Measurements from ENCODE around the gene KIRREL3.

Gene KIRREL3

DNA sequence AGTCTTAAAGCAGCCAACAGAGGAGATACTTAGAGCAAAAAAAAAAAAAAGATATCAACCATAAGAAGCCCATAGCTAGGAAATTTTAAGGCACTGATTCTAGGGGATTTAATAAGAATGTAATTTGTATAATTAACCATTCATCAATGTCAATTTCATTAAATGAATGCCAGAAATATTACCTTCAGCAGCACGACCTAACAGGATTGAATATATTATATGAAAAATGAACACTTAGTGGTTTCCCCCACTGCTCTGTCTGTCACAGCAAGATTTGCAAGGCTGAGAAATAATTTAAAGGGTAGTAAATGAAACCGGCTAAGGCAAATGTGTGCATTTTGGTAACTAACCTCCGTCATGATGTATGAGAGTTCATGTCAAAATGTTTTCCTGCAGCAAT lies 319.9 kb downstream of the KIRREL3 start:
- no peak for DNase-seq (ENCODE audit: low read depth in 1 of 2, low spot score in 1 of 2)

DNA sequence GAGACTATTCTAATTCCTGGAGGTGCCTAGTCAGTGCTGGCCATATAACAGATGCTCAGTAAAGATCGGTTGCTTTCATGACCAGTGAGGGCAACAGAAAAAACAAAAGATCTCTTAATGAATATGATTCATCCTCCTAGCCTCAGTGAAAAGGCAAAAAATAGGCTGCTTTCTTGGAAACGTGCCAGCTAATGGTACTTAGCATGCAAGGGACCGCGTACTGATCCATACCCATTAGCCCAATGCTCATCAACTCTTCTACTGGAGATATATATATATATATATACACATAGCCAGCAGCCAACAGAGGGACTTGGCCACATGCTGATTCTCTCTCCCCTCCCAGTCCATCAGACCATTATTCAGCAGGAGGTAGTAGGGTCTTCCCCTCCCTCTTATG lies 320.4 kb downstream of the KIRREL3 start:
- DNase-seq (ENCODE audit: low read depth in 1 of 2, low spot score in 1 of 2): no peak

DNA sequence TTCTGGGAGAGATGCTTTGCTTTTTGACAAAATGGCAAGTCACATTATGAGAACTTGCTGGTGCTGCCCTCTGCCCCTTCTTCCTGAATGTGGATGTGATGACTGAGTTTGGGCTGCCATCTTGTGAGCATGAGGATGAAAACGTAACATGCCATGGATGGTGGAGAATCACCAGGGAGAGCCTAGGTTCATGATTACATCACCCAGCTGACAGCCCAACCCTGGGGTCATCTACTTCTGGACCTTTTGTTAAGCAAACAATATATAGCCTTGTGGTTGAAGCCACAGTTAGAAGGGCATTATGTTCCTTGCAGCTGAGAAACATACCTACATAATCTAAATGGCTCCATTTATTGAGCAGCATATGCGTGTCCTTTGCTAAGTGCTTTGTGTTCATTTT lies 321.5 kb downstream of the KIRREL3 start:
- no peak for DNase-seq (ENCODE audit: low read depth in 1 of 2, low spot score in 1 of 2)

DNA sequence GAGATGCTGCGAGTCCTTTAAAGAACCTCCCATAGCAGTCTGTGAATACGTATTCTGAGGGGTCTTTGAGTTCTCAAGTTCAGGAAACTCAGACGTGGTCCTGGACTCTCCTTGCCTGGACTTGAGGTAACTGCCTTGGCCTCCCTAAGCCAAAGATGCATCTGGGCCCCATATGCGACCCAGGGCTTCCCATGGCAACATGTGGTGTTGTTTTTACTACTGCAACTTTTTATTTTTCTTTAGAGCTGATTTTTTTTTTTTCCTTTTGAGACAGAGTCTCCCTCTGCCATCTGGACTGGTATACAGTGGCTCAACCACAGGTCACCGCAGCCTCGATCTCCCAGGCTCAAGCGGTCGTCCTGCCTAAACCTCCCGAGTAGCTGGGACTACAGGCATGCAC lies 324.0 kb downstream of the KIRREL3 start:
- DNase-seq (ENCODE audit: low read depth in 1 of 2, low spot score in 1 of 2): no peak

DNA sequence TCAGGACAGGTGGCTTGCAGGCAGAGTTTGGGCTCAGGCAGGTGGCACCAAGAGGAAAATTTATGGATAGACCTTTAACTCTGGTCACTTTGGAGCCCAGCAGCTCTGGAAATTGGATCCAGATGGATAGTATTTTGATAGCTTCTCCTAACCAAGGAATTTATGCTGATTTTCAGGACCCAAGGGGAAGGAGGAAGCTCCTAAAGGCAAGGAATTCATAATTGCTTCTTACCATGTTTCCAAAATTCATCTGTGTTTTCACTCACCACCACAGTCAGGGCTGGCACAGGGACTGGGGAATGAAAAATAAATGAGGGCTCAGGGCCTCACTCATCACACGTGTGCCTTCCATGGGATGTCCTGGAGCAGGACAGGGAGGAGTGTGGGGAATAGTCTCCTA lies 327.3 kb downstream of the KIRREL3 start:
- DNase-seq (ENCODE audit: low read depth in 1 of 2, low spot score in 1 of 2): no peak

DNA sequence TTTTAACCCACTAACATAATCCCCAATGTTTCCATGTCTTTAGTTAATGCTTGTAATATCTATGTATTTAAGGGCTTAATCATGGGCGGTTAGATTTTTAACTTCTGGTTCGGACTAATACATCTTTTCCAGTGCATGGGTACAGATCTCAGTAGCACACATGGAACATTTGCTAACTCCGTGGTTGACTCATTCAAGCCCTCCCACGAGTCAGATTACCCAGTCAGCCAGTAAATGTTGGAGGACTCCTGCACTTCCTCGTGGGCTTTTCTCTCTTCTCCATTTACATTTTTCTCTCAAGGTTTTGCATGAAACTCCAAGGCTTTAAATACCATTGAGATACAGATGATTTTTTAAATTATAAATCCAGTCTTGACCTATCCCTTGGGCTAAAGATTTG lies 331.2 kb downstream of the KIRREL3 start:
- DNase-seq (ENCODE audit: low read depth in 1 of 2, low spot score in 1 of 2): no peak

DNA sequence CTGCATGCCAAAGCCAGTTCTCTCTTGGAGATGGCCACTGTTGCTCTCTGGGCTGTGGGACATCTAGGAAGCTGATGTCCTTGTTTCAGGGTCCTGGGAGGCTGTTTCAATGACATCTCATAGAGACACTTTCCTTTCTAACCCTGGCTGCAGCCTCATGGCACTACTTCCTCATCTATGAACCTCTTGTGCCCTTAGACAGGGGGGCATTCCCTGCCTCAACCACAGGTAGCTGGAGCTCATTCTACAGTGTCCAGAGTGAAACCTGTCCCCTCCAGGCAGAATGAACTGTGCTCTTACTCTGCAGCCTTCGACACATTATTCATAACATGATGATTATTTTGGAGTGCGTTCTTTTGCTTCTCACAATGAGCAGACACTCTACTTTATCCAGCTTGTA lies 335.9 kb downstream of the KIRREL3 start:
- no peak for DNase-seq (ENCODE audit: low read depth in 1 of 2, low spot score in 1 of 2)

DNA sequence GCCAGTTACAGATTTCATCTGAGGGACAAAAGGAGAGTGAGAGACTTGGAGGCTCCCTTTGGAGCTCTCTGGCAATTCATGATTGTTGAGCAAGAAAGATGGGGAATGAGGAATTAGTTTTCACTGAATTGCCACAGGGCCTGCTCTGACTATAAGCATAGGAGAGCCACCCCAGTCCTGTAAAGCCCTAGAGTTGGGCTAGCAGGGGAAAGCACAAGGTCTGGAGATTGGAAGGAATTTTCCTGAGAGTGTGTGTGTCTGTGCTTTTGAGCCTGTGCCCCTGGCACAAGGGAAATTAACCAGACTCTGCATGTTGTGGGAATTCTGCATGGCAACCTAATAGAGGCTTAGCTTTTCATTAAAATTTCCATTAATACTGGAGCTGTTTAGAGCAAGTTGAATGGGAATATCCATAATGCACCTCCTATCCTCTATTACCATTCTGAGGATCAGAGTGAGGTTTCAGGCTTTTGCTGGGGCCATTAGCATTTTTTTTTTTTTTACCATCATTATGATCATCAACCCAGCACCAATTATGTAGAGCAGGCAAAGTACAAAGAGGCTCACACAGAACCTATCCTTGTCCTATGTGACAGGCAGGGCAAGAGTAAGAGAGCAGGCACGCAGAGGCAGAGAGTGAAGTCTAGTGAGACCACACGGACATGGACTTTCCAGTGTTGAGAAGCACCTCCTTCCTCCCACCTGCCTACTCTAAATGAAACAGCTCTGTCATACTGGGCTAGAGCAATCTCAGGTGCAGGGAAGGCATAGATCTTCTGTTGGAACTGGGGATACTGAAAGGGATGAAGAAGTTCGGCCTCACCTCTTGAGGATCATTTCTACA lies 336.6 kb downstream of the KIRREL3 start:
- no peak for DNase-seq (ENCODE audit: low read depth in 1 of 2, low spot score in 1 of 2)

DNA sequence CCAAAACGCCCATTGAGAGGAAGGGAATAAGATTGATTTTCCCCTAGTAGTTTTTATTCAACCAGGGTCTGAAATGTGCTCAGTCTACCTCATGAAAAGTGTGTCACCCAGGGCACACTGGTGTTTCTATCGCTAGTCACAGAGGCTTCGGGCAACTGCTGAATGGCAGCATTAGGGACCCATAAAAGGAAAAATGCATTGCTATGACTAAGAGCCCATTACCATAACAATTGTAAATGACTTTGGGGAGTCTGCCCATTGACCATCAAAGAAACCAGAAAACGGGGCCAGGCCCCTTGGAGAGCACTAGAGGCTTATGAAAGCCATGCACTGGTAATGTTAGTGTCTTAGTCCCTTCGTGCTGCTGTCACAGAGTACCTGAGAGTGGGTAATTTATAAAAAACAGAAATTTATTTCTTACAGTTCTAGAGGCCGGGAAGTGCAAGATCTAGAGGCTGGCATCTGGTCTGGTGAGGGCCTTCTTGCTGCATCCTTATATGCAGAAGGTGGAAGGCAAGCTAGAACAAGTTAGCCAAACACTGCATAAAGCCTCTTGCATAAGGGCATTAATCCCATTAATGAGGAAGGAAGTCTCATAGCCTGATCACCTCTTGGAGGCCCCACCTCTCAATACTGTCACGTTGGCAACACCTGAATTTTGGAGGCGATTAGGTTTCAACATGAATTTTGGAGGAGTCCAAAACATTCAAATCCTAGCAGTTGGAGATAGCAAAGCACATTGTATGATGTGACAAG lies 338.4 kb downstream of the KIRREL3 start:
- DNase-seq (ENCODE audit: low read depth in 1 of 2, low spot score in 1 of 2): no peak

DNA sequence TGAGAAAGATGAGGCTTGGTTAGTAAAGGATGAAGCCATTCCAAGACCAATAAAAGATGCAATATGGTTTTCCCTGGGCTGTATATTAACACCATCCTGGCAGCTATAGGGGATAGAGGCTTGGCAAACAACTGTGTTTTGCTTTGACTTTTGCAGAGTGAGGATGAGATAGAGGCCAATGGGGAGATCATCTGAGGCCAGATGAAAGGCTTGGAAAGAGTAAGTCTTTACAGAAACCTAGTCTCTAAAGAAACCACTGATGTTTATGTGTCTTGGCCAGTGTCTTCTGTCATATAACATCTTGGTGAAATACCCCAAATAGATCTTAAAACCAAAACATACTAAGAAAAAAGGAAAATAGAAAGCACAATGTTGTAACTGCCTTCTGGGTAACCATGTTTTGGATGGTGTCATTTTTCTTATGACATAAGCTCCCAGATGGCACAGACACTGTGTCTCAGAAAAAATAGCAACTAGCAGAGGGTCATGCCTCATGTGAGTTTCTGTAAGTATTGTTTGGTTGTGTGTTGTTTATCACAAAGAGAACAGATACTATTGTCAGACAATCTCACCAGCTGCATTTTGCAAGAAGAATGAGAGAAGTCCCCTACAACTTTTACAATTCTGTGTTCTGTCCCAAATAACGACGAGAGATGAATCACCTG lies 339.7 kb downstream of the KIRREL3 start:
- no peak for DNase-seq (ENCODE audit: low read depth in 1 of 2, low spot score in 1 of 2)

DNA sequence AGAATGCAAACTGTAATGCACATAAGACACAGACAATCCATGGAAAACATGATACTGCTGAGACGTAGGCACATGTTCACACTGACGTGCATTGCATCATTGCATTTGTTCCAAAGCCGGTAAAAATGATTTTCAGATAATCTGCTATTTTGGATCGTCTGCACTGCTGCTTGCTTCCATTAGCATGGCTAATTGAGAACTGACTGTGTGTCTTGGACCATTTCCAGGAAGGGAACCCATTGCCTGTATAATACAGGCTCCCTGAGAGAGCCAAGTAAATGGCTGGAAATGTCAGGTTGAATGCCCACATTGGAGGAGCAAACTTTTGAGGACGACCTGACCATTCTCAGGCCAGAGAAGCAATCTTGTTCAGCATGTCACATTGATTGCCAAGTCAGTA lies 340.2 kb downstream of the KIRREL3 start:
- no peak for DNase-seq (ENCODE audit: low read depth in 1 of 2, low spot score in 1 of 2)

DNA sequence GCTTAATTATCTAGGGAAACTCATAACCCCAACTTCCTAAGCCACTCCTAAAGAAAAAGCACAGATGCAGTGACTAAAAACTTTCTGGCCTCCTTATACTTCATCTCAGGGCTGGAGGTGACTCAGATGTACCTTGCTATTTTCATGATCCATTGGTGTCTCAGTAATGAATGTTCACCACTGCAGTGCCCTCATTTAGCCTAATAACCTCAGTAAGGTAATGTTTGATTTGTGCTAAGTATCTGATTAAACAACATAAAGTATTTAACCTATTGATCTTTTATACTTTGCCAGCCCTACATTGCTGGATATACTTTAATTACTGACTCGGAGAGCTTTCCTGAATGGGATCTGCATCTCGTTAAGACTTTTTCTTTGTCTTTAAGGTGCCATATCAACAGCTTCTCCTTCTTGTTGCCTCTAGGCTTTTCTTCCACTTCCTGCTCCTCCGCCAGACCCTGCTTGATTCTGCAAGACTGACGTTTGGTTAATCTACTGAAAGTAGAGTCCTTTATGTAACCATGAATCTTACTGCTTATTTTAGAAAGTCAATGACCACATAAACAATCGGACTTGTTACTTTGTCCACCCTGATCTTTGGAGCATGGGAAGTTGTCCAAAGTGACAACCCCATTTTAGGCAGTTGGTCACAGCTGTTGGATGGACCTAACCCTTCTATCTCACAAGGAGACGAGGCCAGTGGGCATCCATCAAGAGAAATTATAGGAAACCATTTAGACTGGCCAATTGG lies 342.1 kb downstream of the KIRREL3 start:
- DNase-seq (ENCODE audit: low read depth in 1 of 2, low spot score in 1 of 2): no peak

DNA sequence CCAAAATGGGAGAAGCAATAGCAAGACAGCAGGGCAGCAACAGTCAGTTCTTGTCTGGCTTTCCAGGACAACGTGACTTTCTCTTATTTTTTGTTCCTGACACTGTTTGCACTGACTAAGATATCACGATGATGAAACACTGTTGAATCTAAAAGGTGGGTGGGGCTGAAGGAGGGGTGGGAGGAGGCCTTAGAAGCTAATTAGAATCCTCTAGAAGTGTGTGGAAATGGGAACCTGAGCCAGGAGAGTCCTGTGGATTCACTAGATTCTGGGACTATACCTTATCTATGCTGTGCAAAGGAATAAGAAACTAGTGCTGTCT lies 344.8 kb downstream of the KIRREL3 start:
- DNase-seq (ENCODE audit: low read depth in 1 of 2, low spot score in 1 of 2): no peak

DNA sequence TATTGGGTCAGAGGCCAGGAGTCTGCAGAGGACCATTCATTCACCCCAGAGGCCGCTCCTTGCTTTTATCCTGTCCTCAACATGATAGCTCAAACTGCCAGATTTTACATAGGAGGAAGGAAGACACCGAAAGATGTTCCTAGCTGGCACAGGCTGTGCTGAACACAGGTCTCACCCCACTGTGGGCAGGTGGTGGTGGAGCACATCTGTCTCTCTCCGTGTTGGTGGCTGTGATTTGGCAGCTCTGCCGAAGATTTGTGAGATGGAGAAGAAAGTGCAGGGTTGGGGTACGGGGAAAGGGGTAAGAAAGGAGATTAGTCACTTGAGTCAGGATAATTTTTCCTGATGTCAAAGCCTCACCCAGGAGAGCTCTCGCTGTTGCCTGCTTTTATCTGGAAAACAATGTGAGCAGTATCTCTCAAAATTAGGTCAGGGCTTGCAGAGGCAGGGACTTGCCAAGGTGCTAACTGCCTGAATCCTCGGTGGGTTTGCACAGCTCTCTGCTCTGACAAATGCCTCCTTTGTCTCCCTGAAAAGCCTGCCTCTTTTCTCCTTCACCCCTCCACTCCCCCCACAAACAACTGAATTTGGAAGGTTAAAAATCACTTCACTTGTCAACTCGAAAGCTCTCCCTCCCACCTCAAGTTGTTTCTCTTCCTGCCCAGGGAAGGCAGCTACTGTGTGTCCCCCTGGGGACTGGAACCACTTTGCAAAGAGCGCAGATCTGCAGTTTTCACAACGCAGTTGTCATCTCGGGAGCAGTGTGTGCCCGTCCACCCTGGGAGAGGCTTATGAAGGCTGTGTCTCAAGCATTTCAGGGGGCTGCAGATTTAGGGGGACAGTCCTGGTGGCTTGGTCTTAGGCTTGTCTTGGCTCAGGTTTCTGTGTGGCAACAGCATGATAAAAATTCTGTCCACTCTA lies 345.4 kb downstream of the KIRREL3 start:
- no peak for DNase-seq (ENCODE audit: low read depth in 1 of 2, low spot score in 1 of 2)

DNA sequence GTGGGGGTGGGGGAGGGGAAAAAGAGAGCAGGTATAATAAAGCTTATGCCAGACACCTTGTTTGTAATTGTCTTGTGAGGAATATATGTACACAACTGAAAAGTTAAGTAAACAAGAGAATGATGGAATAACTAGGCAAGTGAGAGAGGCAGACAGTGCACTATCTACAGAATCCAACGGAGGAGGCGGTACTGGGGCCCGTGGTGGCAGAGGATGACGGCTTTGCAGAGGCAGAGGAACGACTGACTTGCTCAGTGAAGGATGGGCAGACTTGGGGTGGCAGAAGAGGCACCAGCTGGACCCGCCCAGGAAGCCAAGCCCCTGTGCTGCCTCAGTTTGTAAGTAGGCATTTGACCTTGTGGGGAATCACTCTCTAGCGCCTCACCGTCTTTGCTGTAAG lies 347.5 kb downstream of the KIRREL3 start:
- DNase-seq (ENCODE audit: low read depth in 1 of 2, low spot score in 1 of 2): no peak

DNA sequence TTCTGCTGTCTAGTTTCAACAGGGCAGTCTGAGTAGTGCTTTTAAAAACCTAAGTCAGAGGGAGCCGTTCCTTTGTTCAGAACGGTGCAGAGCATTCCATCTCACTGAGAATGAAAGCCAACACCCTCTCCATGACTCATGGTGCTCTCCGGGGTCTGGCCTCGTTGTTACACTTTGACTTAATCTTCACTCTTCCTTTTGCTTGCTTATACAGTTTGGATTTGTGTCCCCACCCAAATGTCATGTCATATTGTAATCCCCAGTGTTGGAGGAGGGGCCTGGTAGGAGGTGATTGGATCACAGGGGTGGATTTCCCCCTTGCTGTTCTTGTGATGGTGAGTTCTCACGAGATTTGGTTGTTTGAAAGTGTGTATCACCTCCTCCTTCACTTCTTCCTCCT lies 352.8 kb downstream of the KIRREL3 start:
- no peak for DNase-seq (ENCODE audit: low read depth in 1 of 2, low spot score in 1 of 2)

DNA sequence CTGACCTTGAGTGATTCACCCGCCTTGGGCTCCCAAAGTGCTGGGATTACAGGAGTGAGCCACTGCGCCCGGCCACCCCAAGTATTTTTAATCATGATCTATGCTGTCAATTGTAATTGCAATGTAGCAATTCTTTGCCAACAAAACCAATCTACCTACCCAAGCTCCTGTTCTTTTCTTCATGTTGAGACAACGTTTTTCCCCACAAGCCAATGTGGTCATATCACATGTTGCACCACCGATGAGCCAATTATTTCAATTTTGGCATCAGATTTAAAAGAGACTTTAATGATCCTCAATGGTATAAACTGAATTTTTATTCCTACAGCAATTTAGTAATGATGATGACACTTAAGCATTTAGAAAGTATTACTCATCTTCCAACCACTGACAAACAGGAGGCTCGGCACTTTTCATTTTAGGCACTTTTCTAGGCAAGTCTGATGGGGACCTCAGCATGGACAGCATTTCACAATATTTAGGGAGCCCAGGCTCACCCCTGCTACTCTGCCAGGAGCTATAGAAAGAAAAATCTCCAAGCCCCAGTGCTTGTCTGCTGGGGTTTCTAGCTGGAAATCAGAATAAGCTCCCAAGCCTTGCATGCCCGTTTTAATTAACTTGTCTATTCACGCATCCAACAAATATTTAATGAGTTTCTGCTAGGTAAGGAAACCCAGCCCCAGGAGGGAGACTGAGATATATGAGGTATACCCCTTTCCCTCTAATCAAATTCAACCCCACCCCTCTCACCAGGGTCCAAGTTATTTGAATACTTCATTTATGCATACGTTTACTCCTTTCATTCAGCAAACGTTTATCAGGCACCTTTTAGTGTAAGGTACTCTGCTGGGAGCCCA lies 353.6 kb downstream of the KIRREL3 start:
- no peak for DNase-seq (ENCODE audit: low read depth in 1 of 2, low spot score in 1 of 2)

DNA sequence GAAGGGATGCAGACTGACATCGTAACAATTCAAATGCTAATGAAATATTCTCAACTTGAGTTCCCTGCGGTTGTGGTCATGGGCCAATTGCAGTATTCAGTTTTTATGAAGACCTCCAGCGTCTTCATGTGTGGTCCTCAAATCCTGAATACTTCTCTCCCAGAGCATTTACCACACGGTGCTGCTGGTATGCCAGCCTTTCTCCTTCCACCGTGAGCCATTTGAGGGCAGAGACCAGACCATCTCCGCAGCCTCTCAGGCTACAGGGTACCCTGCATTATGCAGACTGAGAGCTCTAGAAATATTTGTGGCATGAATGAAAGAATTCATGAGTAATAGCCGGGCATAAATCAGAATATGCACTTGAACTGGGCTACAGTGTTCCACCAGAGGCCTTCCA lies 355.4 kb downstream of the KIRREL3 start:
- DNase-seq (ENCODE audit: low read depth in 1 of 2, low spot score in 1 of 2): no peak

DNA sequence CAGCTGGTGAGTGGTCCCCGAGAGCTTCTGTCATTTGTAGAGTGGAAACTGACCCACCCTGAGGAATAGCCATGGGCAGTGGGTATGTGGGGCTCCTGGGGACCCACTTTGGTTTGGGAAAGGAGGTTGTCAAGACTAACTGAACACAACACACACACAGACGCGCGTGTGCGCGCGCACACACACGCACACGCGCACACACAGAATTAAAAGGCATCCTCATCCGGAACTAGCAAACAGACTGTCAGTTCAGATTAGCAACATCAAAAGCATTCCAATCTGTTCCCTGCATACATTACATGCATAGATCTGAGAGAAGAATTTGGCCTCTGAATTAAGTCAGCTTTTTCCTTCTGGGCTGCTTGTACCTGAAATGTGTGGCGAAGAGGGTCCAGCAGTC lies 360.4 kb downstream of the KIRREL3 start:
- no peak for DNase-seq (ENCODE audit: low read depth in 1 of 2, low spot score in 1 of 2)

DNA sequence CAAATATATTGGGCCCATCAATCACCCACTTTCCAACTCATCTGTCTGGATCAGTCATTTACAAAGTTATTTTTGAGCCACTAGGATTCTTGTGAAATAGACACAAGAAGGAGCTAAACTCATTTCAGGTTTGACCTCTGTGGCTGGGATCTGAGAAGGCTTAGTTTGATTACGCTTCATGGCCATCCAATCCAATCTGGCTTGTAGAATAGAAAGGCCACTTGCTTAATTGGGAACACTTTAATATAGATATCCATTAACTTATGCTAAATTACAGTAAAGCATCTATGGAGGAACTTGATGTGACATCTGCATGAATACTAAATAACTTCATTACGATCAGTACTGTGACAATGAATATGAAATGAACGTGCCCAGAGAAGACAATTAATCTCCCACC lies 360.9 kb downstream of the KIRREL3 start:
- DNase-seq (ENCODE audit: low read depth in 1 of 2, low spot score in 1 of 2): no peak
